HEK293 (cell line): ENCODE results near the gene ZNF536.
"Not testable (repeated sequence)": the region's sequence is repeated elsewhere in the genome, so short reads cannot be mapped to it uniquely, and the experiment has no call there.

Source experiments
- CTCF ChIP-seq: fragments of 450-650 bp; formaldehyde crosslinking; IDR thresholded peaks from 2 replicates; pipeline ENCODE4 v1.5.1; 2016; ENCODE audit warnings: missing biosample characterization, missing genetic modification characterization
- KLF9 ChIP-seq: fragments of 450-650 bp; formaldehyde crosslinking; IDR thresholded peaks from 2 replicates; pipeline ENCODE4 v1.5.1; 2016; ENCODE audit warnings: missing biosample characterization, missing genetic modification characterization, low read depth
- OSR2 ChIP-seq: fragments of 450-650 bp; formaldehyde crosslinking; IDR thresholded peaks from 2 replicates; pipeline ENCODE4 v1.5.1; 2016; ENCODE audit warnings: missing biosample characterization, missing genetic modification characterization
- TCF7L2 ChIP-seq: IDR thresholded peaks from 2 replicates; pipeline ENCODE4 v1.6.1; 2011; ENCODE audit warnings: low read depth, mild to moderate bottlenecking, inconsistent platforms, low read length, moderate library complexity, borderline replicate concordance
- YY1 ChIP-seq: fragments of 450-650 bp; formaldehyde crosslinking; IDR thresholded peaks from 2 replicates; pipeline ENCODE4 v1.5.1; 2018; ENCODE audit warnings: missing biosample characterization, missing genetic modification characterization
- ZBTB21 ChIP-seq: fragments of 450-650 bp; formaldehyde crosslinking; IDR thresholded peaks from 2 replicates; pipeline ENCODE4 v1.5.1; 2017; ENCODE audit warnings: missing biosample characterization, missing genetic modification characterization
- ZFP69B ChIP-seq: fragments of 450-650 bp; formaldehyde crosslinking; IDR thresholded peaks from 2 replicates; pipeline ENCODE4 v1.5.1; 2016; ENCODE audit warnings: missing biosample characterization, missing genetic modification characterization
- ZNF302 ChIP-seq: fragments of 450-650 bp; formaldehyde crosslinking; IDR thresholded peaks from 2 replicates; pipeline ENCODE4 v1.5.1; 2016; ENCODE audit warnings: missing biosample characterization, missing genetic modification characterization, low read depth
- ZNF701 ChIP-seq: fragments of 450-650 bp; formaldehyde crosslinking; IDR thresholded peaks from 2 replicates; pipeline ENCODE4 v1.5.1; 2016; ENCODE audit warnings: missing biosample characterization, missing genetic modification characterization

- not testable (repeated sequence) for TF ChIP-seq OSR2 (tag by site-specific recombination); ZFP69B (tag by site-specific recombination); ZNF302; YY1 (tag by site-specific recombination); CTCF (tag by site-specific recombination); TCF7L2; ZNF701; KLF9; ZBTB21 (tag by site-specific recombination)
Observed at GRCh38 chr19:30498085-30498484, 125.9 kb downstream of the ZNF536 start.
